WTC11 (cell line): ENCODE results near the gene SPAAR. TPM values are rescaled to one million over a fixed set of nuclear protein-coding genes. Genes with fewer than 3 reads are reported as not detected.

Source experiments
- ATAC-seq: fragments of 200-7000 bp; cut with Tn5 transposase; 2 replicates; pipeline ENCODE4 v1.10.0; 2021; ENCODE audit warnings: mild to moderate bottlenecking, moderate library complexity
- CTCF ChIA-PET: fragments of 300-600 bp; sonication (Branson Sonifier 250); formaldehyde crosslinking; loops from one replicate; lab custom pipeline; 2021; ENCODE audit warnings: antibody characterized with exemption; lab: Charles Lee
- POLR2A ChIA-PET: fragments of 350-600 bp; sonication (Branson Sonifier 250); formaldehyde crosslinking; loops from one replicate; lab custom pipeline; 2021; ENCODE audit warnings: antibody characterized with exemption; lab: Charles Lee
- DNase-seq: peaks from one replicate; pipeline ENCODE4 v3.0.0; 2021; ENCODE audit warnings: low spot score
- H3K27ac Mint-ChIP-seq: 2 replicates; pipeline ENCODE4 v1.8.0; 2021; ENCODE audit warnings: mixed read lengths
- H3K27me3 Mint-ChIP-seq: 2 replicates; pipeline ENCODE4 v1.8.0; 2021; ENCODE audit warnings: low read depth, mild to moderate bottlenecking, moderate library complexity, mixed read lengths
- H3K36me3 Mint-ChIP-seq: 2 replicates; pipeline ENCODE4 v1.8.0; 2021; ENCODE audit warnings: mixed read lengths
- H3K4me1 Mint-ChIP-seq: 2 replicates; pipeline ENCODE4 v1.8.0; 2022; ENCODE audit warnings: mixed read lengths
- H3K4me3 Mint-ChIP-seq: 2 replicates; pipeline ENCODE4 v1.8.0; 2021; ENCODE audit warnings: mild to moderate bottlenecking, moderate library complexity, mixed read lengths
- H3K9me3 Mint-ChIP-seq: 2 replicates; pipeline ENCODE4 v1.8.0; 2021; ENCODE audit warnings: mixed read lengths
- CBFB ChIP-seq: sonication (generic); formaldehyde crosslinking; IDR thresholded peaks from 2 replicates; pipeline ENCODE4 v1.8.1; 2022; ENCODE audit warnings: mild to moderate bottlenecking, low read depth, missing genetic modification reagents
- ELF4 ChIP-seq: sonication (generic); formaldehyde crosslinking; IDR thresholded peaks from 2 replicates; pipeline ENCODE4 v1.8.1; 2022; ENCODE audit warnings: low read depth, mild to moderate bottlenecking, moderate library complexity, missing genetic modification reagents
- EMX1 ChIP-seq: fragments of 250-450 bp; sonication (Bioruptor Pico); IDR thresholded peaks from 2 replicates; pipeline ENCODE4 v1.8.0; 2021; ENCODE audit warnings: mild to moderate bottlenecking
- FOXJ3 ChIP-seq: sonication (generic); formaldehyde crosslinking; IDR thresholded peaks from 2 replicates; pipeline ENCODE4 v1.9.0; 2021; ENCODE audit warnings: missing genetic modification reagents, mild to moderate bottlenecking, borderline replicate concordance
- FOXP1 ChIP-seq: sonication (generic); formaldehyde crosslinking; IDR thresholded peaks from 2 replicates; pipeline ENCODE4 v1.8.0; 2022; ENCODE audit warnings: missing genetic modification reagents, mild to moderate bottlenecking, moderate library complexity, borderline replicate concordance
- JUN ChIP-seq: sonication (generic); formaldehyde crosslinking; IDR thresholded peaks from 2 replicates; pipeline ENCODE4 v1.8.0; 2023; ENCODE audit warnings: mild to moderate bottlenecking, missing genetic modification reagents
- RORB ChIP-seq: fragments of 250-450 bp; sonication (Bioruptor Pico); IDR thresholded peaks from 2 replicates; pipeline ENCODE4 v1.9.0; 2021; ENCODE audit warnings: mild to moderate bottlenecking
- ZNF121 ChIP-seq: sonication (generic); formaldehyde crosslinking; IDR thresholded peaks from 2 replicates; pipeline ENCODE4 v1.8.0; 2023; ENCODE audit warnings: missing genetic modification reagents
- ZNF317 ChIP-seq: sonication (generic); formaldehyde crosslinking; IDR thresholded peaks from 2 replicates; pipeline ENCODE4 v1.8.1; 2023; ENCODE audit warnings: low read depth, mild to moderate bottlenecking, moderate library complexity, missing genetic modification reagents, borderline replicate concordance
- ZNF396 ChIP-seq: fragments of 250-450 bp; sonication (Bioruptor Pico); IDR thresholded peaks from 2 replicates; pipeline ENCODE4 v1.8.0; 2021; ENCODE audit warnings: mild to moderate bottlenecking, moderate library complexity, borderline replicate concordance
- total RNA-seq: library from RNA; stranded (reverse); gene quantifications from 3 replicates; pipeline ENCODE4 v1.2.3, GENCODE V29; 2021
- TF ChIP-seq, protein P1 (sequence below): sonication (generic); formaldehyde crosslinking; IDR thresholded peaks from 2 replicates; pipeline ENCODE4 v1.8.1; 2023; ENCODE audit warnings: mild to moderate bottlenecking, moderate library complexity, missing genetic modification reagents
- TF ChIP-seq, protein P2 (sequence below): fragments of 250-450 bp; sonication (Bioruptor Pico); IDR thresholded peaks from 2 replicates; pipeline ENCODE4 v2.1.2; 2022; ENCODE audit warnings: mild to moderate bottlenecking, moderate library complexity
- TF ChIP-seq, protein P3 (sequence below): sonication (generic); formaldehyde crosslinking; IDR thresholded peaks from 2 replicates; pipeline ENCODE4 v1.8.0; 2022; ENCODE audit warnings: mild to moderate bottlenecking, missing genetic modification reagents
- TF ChIP-seq, protein P4 (sequence below): sonication (generic); formaldehyde crosslinking; IDR thresholded peaks from 2 replicates; pipeline ENCODE4 v1.8.1; 2022; ENCODE audit warnings: low read depth, mild to moderate bottlenecking, moderate library complexity, missing genetic modification reagents, borderline replicate concordance
- TF ChIP-seq, protein P5 (sequence below): sonication (generic); formaldehyde crosslinking; IDR thresholded peaks from 2 replicates; pipeline ENCODE4 v1.8.1; 2023; ENCODE audit warnings: mild to moderate bottlenecking, missing genetic modification reagents, moderate library complexity
- TF ChIP-seq, protein P6 (sequence below): sonication (generic); formaldehyde crosslinking; conservative IDR thresholded peaks from 2 replicates; pipeline ENCODE4 v1.8.1; 2023; ENCODE audit warnings: mild to moderate bottlenecking, low read depth, missing genetic modification reagents, moderate library complexity

The SPAAR gene
- total RNA-seq, 1 experiment from 2014 or later: 0.33 TPM

DNA sequence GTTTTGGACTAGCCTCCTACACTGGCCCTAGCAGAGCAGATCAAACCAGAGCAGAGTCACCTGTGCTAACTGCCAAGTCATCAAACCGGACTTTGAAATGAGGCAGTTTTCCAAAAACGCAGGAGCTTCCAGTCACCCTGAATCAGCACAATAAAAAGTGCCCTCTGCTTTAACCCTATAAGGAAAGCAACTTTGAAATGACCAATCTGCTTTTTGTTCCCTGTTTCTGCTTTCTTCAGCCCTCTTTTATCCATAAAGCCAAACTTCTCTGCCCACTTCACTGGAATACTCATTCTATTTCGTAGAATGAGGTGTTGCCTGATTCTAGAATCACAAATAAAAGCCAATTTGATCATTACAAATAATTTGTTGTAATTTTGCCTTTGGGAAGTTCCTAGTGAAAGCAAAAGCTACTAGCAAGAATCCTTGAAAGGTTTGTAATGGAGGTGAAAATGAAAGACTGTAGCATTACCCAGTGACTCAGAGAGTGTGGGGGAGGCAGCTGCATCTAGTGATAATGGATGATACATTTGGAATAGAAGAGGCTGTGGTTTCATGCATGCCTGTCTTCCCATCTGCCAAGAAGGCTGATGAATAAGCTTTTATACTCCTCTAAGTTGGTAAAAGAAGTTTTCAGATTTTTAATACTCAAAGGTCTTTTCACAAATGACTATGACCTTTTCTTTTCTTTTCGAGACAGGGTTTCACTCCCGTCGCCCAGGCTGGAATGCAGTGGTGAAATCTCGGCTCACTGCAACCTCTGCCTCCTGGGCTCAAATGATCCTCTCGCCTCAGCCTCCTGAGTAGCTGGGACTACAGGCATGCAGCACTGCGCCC, 14.9 kb downstream of the SPAAR start:
- CTCF ChIA-PET: interaction anchor here (0.9 to 2.4 kb wide), 4 partner anchors 21 to 134 kb away, joined by 4 to 11 read pairs (median 5); no protein-coding TSS in a partner anchor
- POLR2A ChIA-PET: no interaction called here
- TF ChIP-seq, protein P1, sequence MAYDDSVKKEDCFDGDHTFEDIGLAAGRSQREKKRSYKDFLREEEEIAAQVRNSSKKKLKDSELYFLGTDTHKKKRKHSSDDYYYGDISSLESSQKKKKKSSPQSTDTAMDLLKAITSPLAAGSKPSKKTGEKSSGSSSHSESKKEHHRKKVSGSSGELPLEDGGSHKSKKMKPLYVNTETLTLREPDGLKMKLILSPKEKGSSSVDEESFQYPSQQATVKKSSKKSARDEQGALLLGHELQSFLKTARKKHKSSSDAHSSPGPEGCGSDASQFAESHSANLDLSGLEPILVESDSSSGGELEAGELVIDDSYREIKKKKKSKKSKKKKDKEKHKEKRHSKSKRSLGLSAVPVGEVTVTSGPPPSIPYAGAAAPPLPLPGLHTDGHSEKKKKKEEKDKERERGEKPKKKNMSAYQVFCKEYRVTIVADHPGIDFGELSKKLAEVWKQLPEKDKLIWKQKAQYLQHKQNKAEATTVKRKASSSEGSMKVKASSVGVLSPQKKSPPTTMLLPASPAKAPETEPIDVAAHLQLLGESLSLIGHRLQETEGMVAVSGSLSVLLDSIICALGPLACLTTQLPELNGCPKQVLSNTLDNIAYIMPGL (CRISPR knock-in tag): no peak
- TF ChIP-seq, protein P2, sequence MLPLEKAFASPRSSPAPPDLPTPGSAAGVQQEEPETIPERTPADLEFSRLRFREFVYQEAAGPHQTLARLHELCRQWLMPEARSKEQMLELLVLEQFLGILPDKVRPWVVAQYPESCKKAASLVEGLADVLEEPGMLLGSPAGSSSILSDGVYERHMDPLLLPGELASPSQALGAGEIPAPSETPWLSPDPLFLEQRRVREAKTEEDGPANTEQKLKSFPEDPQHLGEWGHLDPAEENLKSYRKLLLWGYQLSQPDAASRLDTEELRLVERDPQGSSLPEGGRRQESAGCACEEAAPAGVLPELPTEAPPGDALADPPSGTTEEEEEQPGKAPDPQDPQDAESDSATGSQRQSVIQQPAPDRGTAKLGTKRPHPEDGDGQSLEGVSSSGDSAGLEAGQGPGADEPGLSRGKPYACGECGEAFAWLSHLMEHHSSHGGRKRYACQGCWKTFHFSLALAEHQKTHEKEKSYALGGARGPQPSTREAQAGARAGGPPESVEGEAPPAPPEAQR (CRISPR knock-in tag): no peak
- TF ChIP-seq ZNF317 (CRISPR knock-in tag) (no peak), ELF4 (CRISPR knock-in tag) (no peak), ZNF121 (CRISPR knock-in tag) (no peak), ZNF396 (CRISPR knock-in tag) (no peak), FOXP1 (CRISPR knock-in tag) (no peak), CBFB (CRISPR knock-in tag) (no peak), EMX1 (no peak), JUN (CRISPR knock-in tag) (no peak), FOXJ3 (no peak), RORB (no peak)
- TF ChIP-seq, protein P3, sequence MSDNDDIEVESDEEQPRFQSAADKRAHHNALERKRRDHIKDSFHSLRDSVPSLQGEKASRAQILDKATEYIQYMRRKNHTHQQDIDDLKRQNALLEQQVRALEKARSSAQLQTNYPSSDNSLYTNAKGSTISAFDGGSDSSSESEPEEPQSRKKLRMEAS: no peak
- TF ChIP-seq, protein P4, sequence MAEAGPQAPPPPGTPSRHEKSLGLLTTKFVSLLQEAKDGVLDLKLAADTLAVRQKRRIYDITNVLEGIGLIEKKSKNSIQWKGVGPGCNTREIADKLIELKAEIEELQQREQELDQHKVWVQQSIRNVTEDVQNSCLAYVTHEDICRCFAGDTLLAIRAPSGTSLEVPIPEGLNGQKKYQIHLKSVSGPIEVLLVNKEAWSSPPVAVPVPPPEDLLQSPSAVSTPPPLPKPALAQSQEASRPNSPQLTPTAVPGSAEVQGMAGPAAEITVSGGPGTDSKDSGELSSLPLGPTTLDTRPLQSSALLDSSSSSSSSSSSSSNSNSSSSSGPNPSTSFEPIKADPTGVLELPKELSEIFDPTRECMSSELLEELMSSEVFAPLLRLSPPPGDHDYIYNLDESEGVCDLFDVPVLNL: no peak
- TF ChIP-seq, protein P5, sequence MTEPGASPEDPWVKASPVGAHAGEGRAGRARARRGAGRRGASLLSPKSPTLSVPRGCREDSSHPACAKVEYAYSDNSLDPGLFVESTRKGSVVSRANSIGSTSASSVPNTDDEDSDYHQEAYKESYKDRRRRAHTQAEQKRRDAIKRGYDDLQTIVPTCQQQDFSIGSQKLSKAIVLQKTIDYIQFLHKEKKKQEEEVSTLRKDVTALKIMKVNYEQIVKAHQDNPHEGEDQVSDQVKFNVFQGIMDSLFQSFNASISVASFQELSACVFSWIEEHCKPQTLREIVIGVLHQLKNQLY (CRISPR knock-in tag): no peak
- TF ChIP-seq, protein P6, sequence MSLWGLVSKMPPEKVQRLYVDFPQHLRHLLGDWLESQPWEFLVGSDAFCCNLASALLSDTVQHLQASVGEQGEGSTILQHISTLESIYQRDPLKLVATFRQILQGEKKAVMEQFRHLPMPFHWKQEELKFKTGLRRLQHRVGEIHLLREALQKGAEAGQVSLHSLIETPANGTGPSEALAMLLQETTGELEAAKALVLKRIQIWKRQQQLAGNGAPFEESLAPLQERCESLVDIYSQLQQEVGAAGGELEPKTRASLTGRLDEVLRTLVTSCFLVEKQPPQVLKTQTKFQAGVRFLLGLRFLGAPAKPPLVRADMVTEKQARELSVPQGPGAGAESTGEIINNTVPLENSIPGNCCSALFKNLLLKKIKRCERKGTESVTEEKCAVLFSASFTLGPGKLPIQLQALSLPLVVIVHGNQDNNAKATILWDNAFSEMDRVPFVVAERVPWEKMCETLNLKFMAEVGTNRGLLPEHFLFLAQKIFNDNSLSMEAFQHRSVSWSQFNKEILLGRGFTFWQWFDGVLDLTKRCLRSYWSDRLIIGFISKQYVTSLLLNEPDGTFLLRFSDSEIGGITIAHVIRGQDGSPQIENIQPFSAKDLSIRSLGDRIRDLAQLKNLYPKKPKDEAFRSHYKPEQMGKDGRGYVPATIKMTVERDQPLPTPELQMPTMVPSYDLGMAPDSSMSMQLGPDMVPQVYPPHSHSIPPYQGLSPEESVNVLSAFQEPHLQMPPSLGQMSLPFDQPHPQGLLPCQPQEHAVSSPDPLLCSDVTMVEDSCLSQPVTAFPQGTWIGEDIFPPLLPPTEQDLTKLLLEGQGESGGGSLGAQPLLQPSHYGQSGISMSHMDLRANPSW: no peak
- TF ChIP-seq, all 79 proteins: peak for 0
- Mint-ChIP-seq H3K4me3 (no peak overlapping the region), H3K4me1 (no peaks in the 10 kb centered on the region), H3K9me3 (no peaks in the 10 kb centered on the region), H3K36me3 (no peaks in the 10 kb centered on the region), H3K27ac (no peak overlapping the region), H3K27me3 (peaks cover 4% of the 10 kb centered on the region; the same call in 1 of the 2 replicates)
- no peak for DNase-seq
- no peak for ATAC-seq
